Hematopoietic multipotent progenitor cell treated with erythropoietin and hydrocortisone succinate and interleukin-3 and kit ligand, for 17 days (in vitro differentiated cells): ENCODE measurements around the gene PTPRC.

Experiments used
- DNase-seq: peaks from one replicate; pipeline ENCODE4 v3.0.0-alpha.2; 2015; ENCODE audit warnings: low spot score

The PTPRC gene

GRCh38 chr1:198647055-198647454, 8.2 kb downstream of the PTPRC start:
- DNase-seq: no peak

DNA sequence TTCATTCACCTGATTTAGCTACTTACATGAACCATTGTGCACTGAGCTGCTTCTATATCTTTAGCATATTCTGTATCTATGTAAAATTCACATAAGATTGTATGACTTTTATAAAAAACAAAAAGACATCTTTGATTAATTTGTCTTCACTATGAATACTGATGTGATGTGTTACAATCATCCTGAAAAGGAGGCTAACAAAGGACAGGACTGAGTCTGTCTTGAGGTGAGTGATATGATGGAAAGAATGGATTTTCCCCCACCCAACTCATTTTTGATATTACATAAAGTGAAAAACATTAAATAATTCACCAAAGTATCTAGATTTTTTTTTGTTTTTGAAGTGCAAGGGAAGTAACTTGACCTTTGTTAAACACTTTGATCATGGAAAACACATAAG, 9.8 kb downstream of the PTPRC start:
- no peak for DNase-seq

- no peak for DNase-seq
Measured at GRCh38 chr1:198649232-198649967, 10.6 kb downstream of the PTPRC start.

- no peak for DNase-seq
Measured at GRCh38 chr1:198649968-198650338, 11.1 kb downstream of the PTPRC start.

DNA sequence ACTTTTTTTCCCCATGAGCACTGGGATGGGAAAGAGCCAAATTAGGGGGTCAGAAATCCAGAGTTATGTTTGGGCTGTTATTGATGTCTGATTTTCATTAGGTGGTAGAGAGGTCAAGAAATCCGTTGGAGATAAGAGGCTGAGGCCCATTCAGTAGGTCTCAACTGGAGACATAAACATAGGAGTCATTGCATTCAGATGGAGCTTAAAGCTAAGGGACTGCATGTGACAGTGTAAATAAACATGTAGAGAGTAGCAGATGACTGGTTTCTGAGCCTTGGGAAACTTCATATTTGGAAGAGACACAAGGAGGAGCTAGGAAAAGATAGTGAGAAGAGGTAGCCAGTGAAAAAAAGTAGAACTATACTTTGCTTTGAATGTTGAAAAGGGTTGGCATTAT, 11.7 kb downstream of the PTPRC start:
- no peak for DNase-seq

DNA sequence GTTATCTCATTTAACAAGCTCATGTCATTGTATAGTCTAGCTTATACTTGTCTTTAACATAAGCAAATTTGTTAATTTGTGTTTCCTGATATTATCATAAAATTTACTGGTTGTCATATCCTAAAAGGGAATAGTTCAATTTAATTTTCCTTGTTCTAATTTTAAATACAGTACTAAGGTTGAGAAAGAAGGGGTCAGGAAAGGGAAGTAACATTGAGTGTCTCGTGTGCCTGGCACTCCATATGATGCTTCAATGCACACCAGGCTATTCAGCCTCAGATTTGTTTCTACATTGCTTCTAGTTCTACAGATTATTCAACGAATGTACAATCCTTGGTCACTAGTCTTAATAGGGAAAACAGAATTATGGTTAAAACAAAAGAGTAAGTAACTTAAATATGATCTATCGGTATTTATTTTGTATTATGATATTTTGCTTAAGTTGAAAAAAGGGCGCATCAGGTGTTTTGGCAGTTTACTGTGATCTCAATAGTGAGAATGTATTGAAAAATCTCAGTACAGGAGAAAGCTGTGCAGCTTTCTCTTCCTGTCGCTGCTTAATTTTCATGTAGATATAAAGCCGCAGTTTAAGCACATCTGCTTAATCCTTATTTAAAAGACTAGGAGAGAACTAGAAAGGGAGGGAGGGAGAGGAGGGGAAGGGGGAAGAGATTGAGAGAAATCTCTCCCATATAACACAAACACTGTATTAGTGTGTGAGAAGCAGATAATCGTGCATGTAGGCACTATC, 13.0 kb downstream of the PTPRC start:
- DNase-seq: no peak

GRCh38 chr1:198653808-198654413, 15.1 kb downstream of the PTPRC start:
- no peak for DNase-seq

DNA sequence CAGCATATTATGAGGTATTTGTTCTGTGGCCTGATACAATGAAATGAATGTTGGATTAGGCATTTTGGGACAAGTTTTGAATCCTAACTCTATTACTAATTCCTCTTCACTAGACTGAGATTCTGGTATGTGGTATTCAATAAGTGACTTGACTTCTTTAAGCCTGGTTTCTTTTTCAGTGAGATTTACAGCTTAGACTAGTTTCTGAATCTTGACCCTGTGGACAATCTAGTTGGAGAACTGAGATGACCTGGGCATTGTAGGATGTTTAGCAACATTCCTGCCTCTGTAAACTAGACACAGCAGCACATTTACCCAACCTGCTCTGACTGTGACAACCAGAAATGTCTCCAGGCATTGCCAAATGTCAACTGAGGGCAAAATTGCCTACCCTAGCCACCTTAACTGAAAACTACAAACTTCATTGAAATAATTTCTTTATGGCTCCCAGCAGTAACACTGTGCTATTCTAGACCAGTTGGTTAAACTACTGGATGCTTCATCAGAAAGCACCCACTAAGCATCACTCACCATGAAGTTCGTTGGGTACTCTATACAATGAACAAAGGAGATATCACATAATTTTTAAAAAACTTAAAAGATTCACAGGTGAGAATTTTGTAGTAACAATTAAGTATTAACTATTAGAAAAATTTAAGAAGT, 16.8 kb downstream of the PTPRC start:
- no peak for DNase-seq

- no peak for DNase-seq
Measured at GRCh38 chr1:198656500-198656932, 17.7 kb downstream of the PTPRC start.

GRCh38 chr1:198657550-198658064, 18.8 kb downstream of the PTPRC start:
- no peak for DNase-seq

DNA sequence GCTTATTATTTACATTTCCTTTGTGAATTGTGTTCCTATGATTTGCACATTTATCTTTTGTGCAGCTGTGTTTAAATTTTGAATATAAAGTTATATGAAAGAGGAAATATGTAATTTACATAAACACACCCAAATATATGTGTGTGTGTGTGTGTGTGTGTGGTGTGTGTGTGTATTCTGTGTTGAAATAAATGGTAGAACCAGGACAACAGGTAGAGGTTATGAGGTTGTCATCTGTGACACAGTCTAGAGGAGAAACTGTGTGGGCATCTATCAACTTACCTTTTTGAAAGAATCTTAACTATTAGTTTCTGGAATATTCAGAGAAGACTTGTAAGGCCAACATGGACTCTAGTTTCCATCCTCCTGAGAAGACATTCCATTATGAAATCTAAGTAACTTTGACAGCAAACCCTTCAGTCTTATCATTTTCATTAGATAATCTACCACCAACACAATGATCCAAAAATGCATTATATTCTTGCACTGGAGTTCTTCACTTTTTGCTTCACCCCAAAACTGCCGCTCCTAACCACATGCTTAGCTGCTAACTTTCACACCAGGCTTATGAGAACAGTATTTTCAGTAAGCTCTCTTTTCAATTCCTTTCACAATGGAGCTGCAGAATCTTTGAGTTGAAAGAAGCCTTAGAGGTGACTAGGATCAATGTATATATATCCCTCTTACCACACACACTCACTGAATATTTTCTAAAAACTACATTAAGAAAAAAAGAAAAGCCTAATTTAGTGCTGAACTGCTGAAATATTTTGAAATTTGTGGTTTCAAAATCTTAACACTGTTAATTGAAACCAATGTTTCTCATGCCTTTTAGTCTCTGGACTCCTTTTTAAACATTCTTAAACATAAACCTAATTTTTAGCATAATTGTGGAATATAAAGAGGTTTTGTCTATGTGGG, 21.8 kb downstream of the PTPRC start:
- DNase-seq: no peak

DNA sequence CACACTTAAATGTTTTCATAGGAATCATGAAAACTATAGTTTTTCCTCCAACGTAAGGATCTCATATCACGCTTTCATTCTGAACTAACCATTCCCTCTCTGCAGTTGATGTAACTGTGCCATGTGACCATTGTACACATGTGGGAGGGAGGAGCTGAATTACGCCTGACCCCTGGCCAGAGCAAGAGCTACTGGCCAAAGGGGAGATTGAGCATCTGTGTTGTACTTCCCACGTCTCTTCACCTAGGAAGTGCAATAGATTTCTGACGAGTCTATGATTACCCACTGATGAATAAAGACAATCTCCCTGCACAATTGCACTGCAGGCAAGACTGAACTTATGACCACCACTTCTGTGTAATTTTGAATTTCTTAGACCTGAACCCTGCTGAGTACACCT, 24.0 kb downstream of the PTPRC start:
- no peak for DNase-seq

GRCh38 chr1:198664068-198664788, 25.4 kb downstream of the PTPRC start:
- DNase-seq: no peak

DNA sequence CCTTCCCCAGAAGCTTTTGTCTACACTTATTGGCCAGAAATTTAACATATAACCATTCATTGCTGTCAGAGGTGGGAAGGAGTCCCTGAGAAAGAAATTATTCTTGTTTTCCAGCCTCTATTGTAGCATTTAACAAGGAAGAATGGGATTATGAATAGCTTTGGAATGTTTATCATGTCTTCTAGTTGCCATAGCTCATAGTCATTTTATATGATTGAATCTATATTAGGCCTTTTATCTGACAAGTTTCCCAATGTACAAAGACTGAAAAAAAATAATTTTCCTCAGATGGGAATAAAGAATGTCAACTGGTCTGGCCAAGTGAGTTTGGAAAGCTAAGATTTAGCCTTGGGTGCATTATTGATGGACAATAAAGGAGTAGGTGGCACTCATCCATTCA, 28.3 kb downstream of the PTPRC start:
- no peak for DNase-seq

GRCh38 chr1:198667807-198668206, 29.0 kb downstream of the PTPRC start:
- no peak for DNase-seq

- DNase-seq: peak; percentile 71
Measured at GRCh38 chr1:198669023-198669698, 30.3 kb downstream of the PTPRC start.

DNA sequence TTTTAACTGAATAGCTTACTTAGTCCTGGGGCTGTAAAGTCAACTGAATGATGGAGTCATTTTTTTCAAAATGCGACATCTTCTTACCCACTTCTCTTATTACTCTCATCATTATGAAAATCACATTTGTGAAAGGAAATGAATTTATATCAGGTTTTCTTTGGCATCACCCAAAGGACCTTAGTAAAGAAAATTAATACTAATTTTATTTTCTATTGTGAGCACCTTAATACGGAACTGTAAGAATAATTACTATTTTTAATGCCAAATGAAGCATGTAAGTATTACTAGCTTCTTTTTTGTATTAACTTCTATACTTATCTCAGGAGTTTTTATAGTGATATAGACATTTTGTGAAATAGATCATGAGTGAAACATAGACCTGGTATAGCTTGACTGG, 30.9 kb downstream of the PTPRC start:
- no peak for DNase-seq

GRCh38 chr1:198671136-198671535, 32.3 kb downstream of the PTPRC start:
- no peak for DNase-seq

DNA sequence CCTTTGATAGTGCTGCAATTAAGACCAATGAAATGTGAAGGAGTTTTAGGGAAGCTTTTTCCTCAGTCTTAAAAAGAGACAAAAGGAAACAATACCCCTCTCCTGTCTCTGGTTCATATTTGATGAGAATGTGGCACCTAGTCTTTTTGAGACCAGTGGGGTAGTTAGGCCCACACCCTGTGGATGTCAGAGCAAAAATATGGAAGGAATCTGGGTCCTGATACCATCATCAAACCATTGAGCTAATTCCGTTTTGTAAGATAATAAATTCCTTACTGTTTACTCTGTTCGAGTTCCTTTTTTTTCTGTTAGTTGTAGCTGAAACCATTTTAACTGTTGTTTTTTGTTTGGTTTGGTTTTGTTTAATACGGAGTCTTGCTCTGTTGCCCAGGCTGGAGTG, 33.3 kb downstream of the PTPRC start:
- DNase-seq: no peak

GRCh38 chr1:198674009-198674408, 35.2 kb downstream of the PTPRC start:
- DNase-seq: no peak
